Measurements from ENCODE around the gene ARHGEF28.

DNA sequence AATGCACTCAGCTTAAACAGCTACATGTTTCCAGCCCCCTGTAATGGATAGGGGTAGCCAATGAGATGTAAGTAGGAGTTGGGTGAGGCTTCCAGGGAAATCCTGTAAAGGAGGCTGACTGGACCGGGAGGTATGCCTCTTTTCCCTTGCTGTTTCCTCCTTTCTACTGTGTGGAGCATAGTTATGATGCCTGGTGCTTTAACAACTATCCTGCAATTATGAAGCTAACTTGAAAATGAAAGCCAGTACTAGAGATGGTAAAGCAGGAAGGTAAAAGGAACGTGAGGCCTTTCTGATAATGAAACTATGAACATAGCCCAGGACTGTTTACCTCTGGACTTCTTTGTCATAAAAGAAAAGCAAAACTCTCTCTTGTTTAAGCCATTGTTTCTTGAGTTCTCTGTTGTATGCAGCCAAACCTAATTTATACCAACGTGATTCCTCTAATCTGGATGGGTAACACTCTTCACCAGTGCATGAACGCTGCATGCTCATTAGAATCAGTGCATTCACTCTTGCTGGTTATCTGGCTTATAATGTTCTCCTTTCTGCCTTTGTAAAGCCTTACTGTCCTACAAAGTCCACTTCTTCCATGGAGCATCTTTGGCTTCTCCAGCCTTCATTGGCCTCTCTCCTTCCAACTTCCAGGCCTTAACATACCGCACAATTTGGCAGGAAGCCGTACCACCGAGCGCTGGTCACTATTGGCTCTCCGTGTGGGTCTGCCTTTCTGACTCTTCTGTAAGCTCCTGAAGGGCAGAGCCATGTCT lies 8.3 kb upstream of the ARHGEF28 start:
- TF ChIP-seq TCF7L2 (IDR thresholded peaks at IDR 0.05; ENCODE audit: borderline replicate concordance, extremely low read depth, insufficient read depth, insufficient read length) = no peak
- TF ChIP-seq CTCF (IDR thresholded peaks at IDR 0.05 in 2 of 3, conservative IDR thresholded peaks at IDR 0.05 in 1 of 3; ENCODE audit: borderline replicate concordance in 1 of 3, insufficient read depth in 1 of 3, low read depth in 2 of 3, low read length in 2 of 3) = no peak
- no peak for TF ChIP-seq JUND (IDR thresholded peaks at IDR 0.05)
- no peak for TF ChIP-seq EGR1 (IDR thresholded peaks at IDR 0.05; ENCODE audit: low read depth)
- no peak for TF ChIP-seq MAX (IDR thresholded peaks at IDR 0.05)
- no peak for TF ChIP-seq EZH2phosphoT487 (IDR thresholded peaks at IDR 0.05; ENCODE audit: borderline replicate concordance)
- no peak for TF ChIP-seq YY1 (IDR thresholded peaks at IDR 0.05; ENCODE audit: extremely low read depth, insufficient replicate concordance, low read depth, low read length)
- no peak for TF ChIP-seq POLR2AphosphoS5 (IDR thresholded peaks at IDR 0.05; ENCODE audit: low read depth, low read length)
- no peak for TF ChIP-seq SP1 (IDR thresholded peaks at IDR 0.05; ENCODE audit: low read depth)
- TF ChIP-seq EZH2 (IDR thresholded peaks at IDR 0.05) = no peak
